ENCODE data around the gene SDR42E2.

- TF ChIP-seq POLR2A (IDR thresholded peaks at IDR 0.05): no peak
- TF ChIP-seq CTCF (IDR thresholded peaks at IDR 0.05): no peak
Measured at GRCh38 chr16:22225060-22225459, 62.8 kb downstream of the SDR42E2 start.
